PFSK-1 (cell line): ENCODE data around the gene CBX3.

ENCODE experiments used
- FOXP2 ChIP-seq: optimal IDR thresholded peaks from 2 replicates; pipeline ENCODE3; 2011; ENCODE audit warnings: borderline replicate concordance, control low read depth, inconsistent platforms; ENCODE audit not compliant: insufficient read depth; ENCODE audit errors: extremely low read length, extremely low read depth
- POLR2AphosphoS5 ChIP-seq: IDR thresholded peaks from 2 replicates; pipeline ENCODE4 v1.6.1; 2012; ENCODE audit warnings: low read depth, mild to moderate bottlenecking, control low read depth, low read length, moderate library complexity
- REST ChIP-seq, 2 experiments: IDR thresholded peaks; 2 replicates each; pipeline versions ENCODE4 v1.6.1 to v1.8.0; 2011 to 2012; ENCODE audit warnings: low read depth in 2 of 2, low read length in 2 of 2, control low read depth in 1 of 2, inconsistent platforms in 1 of 2, mild to moderate bottlenecking in 1 of 2, moderate library complexity in 1 of 2; ENCODE audit not compliant: insufficient read depth in 1 of 2
- SIN3A ChIP-seq: IDR thresholded peaks from 2 replicates; pipeline ENCODE4 v1.6.1; 2012; ENCODE audit warnings: mild to moderate bottlenecking, low read length, moderate library complexity, borderline replicate concordance; ENCODE audit not compliant: insufficient read depth
- TAF1 ChIP-seq: IDR thresholded peaks from 2 replicates; pipeline ENCODE4 v1.6.1; 2012; ENCODE audit warnings: low read length, control low read depth, borderline replicate concordance; ENCODE audit not compliant: insufficient read depth

CBX3 gene

GRCh38 chr7:26162431-26162830, 39.1 kb upstream of the CBX3 start:
- TF ChIP-seq POLR2AphosphoS5 (no peak), TAF1 (no peak), REST (IDR thresholded peaks at IDR 0.05; ENCODE audit: insufficient read depth in 1 of 2, low read depth in 2 of 2, low read length in 2 of 2) (no peak), FOXP2 (no peak), SIN3A (no peak)

- no peak for TF ChIP-seq POLR2AphosphoS5
- TF ChIP-seq SIN3A, result no peak
- TF ChIP-seq TAF1, result no peak
- TF ChIP-seq REST (IDR thresholded peaks at IDR 0.05; ENCODE audit: insufficient read depth in 1 of 2, low read depth in 2 of 2, low read length in 2 of 2), result no peak
- no peak for TF ChIP-seq FOXP2
Measured at GRCh38 chr7:26165950-26166683, 35.4 kb upstream of the CBX3 start.

- TF ChIP-seq REST (IDR thresholded peaks at IDR 0.05; ENCODE audit: insufficient read depth in 1 of 2, low read depth in 2 of 2, low read length in 2 of 2) (no peak), FOXP2 (no peak), TAF1 (no peak), POLR2AphosphoS5 (no peak), SIN3A (no peak)
Measured at GRCh38 chr7:26166684-26167266, 34.8 kb upstream of the CBX3 start.

GRCh38 chr7:26167303-26167934, 34.1 kb upstream of the CBX3 start:
- TF ChIP-seq TAF1 (no peak), FOXP2 (no peak), SIN3A (no peak), POLR2AphosphoS5 (no peak), REST (IDR thresholded peaks at IDR 0.05; ENCODE audit: insufficient read depth in 1 of 2, low read depth in 2 of 2, low read length in 2 of 2) (no peak)
